K562 (cell line): Measurements from ENCODE around the gene CERS6.
"Not testable (repeated sequence)": the region's sequence is repeated elsewhere in the genome, so short reads cannot be mapped to it uniquely, and the experiment has no call there.

Experiments
- FOXA1 ChIP-seq: fragments of 450-650 bp; IDR thresholded peaks from 2 replicates; pipeline ENCODE4 v1.6.1; 2016; ENCODE audit warnings: mild to moderate bottlenecking, borderline replicate concordance
- GABPA ChIP-seq: fragments of 200-800 bp; sonication (Bioruptor generic); conservative IDR thresholded peaks from 2 replicates; pipeline ENCODE4 v1.6.1; 2016; ENCODE audit warnings: low read depth, missing genetic modification characterization, missing compliant biosample characterization
- GATA2 ChIP-seq: sonication (generic); formaldehyde crosslinking; IDR thresholded peaks from 2 replicates; pipeline ENCODE4 v1.4.0; 2020; ENCODE audit warnings: mild to moderate bottlenecking, missing genetic modification reagents
- PCBP1 ChIP-seq: fragments of 200-400 bp; formaldehyde crosslinking; IDR thresholded peaks from 2 replicates; pipeline ENCODE4 v1.6.1; 2018; ENCODE audit warnings: mild to moderate bottlenecking, low read depth, low read length; ENCODE audit not compliant: poor library complexity, severe bottlenecking
- PHTF2 ChIP-seq: fragments of 250-450 bp; sonication (Bioruptor Pico); IDR thresholded peaks from 2 replicates; pipeline ENCODE4 v1.5.0; 2021; ENCODE audit warnings: mild to moderate bottlenecking
- POLR2AphosphoS5 ChIP-seq: IDR thresholded peaks from 2 replicates; pipeline ENCODE4 v1.6.1; 2011; ENCODE audit warnings: mild to moderate bottlenecking, low read depth, low read length, moderate library complexity; ENCODE audit not compliant: control insufficient read depth, insufficient read depth
- SOX6 ChIP-seq: fragments of 450-650 bp; IDR thresholded peaks from 2 replicates; pipeline ENCODE4 v1.6.1; 2014; ENCODE audit warnings: mild to moderate bottlenecking
- ZNF77 ChIP-seq: fragments of 250-450 bp; sonication (Bioruptor Pico); IDR thresholded peaks from 2 replicates; pipeline ENCODE4 v1.5.0; 2020
- TF ChIP-seq, protein P1 (sequence below), 3 experiments: IDR thresholded peaks in 2 of 3; conservative IDR thresholded peaks in 1 of 3; 2 replicates each; pipeline ENCODE4 v1.5.1; 2011 to 2012; ENCODE audit warnings: low read length in 3 of 3, mild to moderate bottlenecking in 3 of 3, control low read depth in 2 of 3, improper control_type of control experiment in 1 of 3, inconsistent platforms in 1 of 3, low read depth in 1 of 3, mixed read lengths in 1 of 3, moderate library complexity in 1 of 3; ENCODE audit not compliant: insufficient read depth in 2 of 3

GRCh38 chr2:168493219-168493618 lies 37.1 kb downstream of the CERS6 start:
- TF ChIP-seq GATA2 (CRISPR knock-in tag); PCBP1; POLR2AphosphoS5; FOXA1; SOX6; GABPA; ZNF77 (CRISPR knock-in tag); PHTF2: not testable (repeated sequence)
- TF ChIP-seq, protein P1, sequence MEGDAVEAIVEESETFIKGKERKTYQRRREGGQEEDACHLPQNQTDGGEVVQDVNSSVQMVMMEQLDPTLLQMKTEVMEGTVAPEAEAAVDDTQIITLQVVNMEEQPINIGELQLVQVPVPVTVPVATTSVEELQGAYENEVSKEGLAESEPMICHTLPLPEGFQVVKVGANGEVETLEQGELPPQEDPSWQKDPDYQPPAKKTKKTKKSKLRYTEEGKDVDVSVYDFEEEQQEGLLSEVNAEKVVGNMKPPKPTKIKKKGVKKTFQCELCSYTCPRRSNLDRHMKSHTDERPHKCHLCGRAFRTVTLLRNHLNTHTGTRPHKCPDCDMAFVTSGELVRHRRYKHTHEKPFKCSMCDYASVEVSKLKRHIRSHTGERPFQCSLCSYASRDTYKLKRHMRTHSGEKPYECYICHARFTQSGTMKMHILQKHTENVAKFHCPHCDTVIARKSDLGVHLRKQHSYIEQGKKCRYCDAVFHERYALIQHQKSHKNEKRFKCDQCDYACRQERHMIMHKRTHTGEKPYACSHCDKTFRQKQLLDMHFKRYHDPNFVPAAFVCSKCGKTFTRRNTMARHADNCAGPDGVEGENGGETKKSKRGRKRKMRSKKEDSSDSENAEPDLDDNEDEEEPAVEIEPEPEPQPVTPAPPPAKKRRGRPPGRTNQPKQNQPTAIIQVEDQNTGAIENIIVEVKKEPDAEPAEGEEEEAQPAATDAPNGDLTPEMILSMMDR (IDR thresholded peaks at IDR 0.05 in 2 of 3, conservative IDR thresholded peaks at IDR 0.05 in 1 of 3; ENCODE audit: insufficient read depth in 2 of 3, low read depth in 1 of 3, low read length in 3 of 3): not testable (repeated sequence)
